ENCODE measurements around the gene GEMIN2.
"Not testable (repeated sequence)": the region's sequence is repeated elsewhere in the genome, so short reads cannot be mapped to it uniquely, and the experiment has no call there.

GEMIN2 gene

DNA sequence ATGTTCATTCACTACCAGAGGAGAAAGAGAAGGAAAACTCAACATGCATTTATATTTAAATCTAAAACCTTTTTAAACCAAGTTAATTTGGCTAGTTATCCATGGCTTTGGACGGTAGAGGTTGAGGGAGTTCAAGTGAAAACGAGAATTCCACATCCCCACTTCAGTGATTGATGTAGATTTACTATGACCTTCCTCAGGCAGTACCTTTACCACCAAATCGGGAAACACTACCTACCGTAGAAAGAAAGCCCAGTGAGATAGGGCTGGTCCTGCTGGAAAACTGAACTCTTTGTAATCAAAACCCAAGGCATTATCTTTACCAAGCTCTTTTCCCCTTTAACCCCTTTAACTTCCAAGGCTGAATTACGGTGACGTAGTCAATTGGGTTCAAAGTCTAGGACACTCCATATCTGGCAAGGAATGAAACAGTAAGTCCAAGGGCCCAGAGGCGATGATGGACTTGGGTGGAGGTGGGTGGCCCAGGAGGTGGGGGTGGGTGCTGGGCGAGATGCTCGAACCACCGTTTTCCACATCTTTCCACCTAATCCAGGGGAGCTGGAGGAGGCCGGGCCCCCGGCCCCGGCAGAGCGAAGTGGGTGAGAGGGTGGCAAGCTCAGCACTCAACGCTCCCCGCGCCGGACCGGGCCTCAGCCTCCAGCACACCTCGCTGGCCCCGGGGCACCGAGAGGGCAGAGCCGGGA, 11.7 kb upstream of the GEMIN2 start:
- DNase-seq (ENCODE audit: insufficient read length, low spot score) (no peak), FAIRE-seq (no peak)
- TF ChIP-seq, protein P1, sequence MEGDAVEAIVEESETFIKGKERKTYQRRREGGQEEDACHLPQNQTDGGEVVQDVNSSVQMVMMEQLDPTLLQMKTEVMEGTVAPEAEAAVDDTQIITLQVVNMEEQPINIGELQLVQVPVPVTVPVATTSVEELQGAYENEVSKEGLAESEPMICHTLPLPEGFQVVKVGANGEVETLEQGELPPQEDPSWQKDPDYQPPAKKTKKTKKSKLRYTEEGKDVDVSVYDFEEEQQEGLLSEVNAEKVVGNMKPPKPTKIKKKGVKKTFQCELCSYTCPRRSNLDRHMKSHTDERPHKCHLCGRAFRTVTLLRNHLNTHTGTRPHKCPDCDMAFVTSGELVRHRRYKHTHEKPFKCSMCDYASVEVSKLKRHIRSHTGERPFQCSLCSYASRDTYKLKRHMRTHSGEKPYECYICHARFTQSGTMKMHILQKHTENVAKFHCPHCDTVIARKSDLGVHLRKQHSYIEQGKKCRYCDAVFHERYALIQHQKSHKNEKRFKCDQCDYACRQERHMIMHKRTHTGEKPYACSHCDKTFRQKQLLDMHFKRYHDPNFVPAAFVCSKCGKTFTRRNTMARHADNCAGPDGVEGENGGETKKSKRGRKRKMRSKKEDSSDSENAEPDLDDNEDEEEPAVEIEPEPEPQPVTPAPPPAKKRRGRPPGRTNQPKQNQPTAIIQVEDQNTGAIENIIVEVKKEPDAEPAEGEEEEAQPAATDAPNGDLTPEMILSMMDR (IDR thresholded peaks at IDR 0.05; ENCODE audit: insufficient read depth, missing control alignments): no peak

DNA sequence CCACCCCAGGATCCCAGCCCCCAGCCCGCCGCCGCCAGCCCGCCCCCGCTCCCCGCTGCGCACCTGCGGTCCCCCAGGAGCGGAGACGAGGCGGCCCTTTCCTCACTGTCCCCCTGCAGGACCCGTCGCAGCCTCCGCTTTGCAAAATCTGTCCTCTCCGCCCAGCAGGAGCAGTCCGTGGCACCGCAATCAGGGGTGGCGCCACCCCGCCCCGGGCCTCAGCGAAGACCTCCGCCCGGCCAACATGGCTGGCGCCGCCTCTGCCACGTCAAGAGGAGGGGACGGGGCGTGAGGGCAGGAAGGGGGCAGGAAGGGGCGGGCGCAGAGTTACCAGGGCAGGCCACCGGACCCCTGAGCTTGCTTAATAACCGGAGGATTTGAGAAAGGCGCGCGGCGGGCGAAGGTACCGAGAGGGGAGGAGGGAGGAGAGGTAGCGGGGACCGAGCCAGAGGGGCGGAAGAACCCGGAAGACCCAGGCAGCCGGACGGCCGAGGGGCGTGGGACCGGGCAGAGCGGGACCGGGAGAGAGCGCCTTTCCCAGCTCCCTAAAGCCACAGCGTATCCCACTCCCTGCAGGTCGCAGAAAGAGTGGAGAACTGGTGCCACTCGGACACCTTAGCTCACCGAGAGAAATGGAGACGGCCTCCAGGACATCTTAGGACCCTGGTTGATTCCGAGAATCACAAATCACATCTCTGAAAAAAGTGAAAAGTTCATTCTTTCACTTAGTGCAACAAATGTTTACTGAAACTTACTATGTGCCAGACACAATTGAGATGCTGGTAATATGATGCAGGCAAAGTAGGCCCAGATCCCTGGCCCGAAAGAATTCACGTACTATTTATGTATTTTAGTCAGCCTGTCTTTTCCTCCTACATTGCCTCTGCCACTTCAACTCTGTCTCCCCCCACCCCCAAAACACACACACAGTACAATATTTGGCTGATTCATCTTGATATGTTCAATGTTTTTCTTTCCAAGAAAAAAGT, 10.9 kb upstream of the GEMIN2 start, which contains the start of gene SEC23A:
Gene SEC23A, minus strand, starts transcription at position 267 of the 989 bp plus-strand sequence. CDS start 7,117 bp downstream, outside the sequence.
- TF ChIP-seq, protein P1 (IDR thresholded peaks at IDR 0.05; ENCODE audit: insufficient read depth, missing control alignments): no peak
- DNase-seq (ENCODE audit: insufficient read length, low spot score) (peak; percentile 62), FAIRE-seq (no peak)

DNA sequence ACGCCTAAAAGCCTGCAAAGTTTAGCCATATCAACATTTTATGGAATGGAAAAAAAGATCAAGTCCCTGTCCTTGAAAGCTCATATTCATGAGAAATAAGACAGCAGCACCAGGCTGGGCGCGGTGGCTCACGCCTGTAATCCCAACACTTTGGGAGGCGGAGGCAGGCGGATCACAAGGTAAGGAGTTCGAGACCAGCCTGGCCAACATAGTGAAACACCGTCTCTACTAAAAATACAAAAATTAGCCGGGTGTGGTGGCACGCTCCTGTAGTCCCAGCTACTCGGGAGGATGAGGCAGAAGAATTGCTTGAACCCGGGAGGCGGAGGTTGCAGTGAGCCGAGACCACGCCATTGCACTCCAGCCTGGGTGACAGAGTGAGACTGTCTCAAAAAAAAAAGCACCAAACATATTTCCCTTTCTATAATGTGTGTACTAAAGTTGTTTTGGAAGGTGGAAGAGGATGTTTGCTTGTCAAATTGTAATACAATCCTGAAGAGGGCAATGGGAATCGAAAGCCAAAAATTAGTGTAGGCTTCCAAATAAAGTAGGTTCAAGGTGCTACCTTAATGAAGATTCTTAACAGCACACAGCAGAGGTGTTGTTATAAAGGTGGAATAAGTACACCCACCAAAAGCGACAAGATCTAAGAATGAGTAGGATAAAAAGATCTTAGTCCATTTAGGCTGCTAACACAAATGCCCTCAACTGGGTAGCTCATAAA, 9.9 kb upstream of the GEMIN2 start:
- not testable (repeated sequence) for DNase-seq (ENCODE audit: insufficient read length, low spot score); FAIRE-seq

DNA sequence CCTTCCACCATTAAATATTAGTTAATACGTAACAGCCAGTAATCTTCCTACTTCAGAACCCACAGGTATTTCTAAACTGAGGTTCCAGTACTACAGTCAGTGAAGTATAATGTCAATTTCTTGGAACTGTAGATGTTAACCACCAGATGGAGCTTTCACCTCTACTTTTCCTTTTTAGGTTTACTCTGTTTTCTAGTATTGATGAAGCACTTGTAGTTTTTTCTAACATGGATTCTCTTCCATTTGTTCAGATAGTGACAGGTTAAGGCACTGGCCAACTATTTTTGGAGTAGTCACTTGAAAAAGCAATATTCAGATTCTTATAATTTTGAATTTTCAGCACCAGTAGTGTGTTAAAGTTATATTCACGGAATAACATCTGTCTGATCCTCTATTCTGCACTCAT, 6.5 kb upstream of the GEMIN2 start:
- TF ChIP-seq, protein P1 (IDR thresholded peaks at IDR 0.05; ENCODE audit: insufficient read depth, missing control alignments): peak; percentile 51
- no peak for FAIRE-seq
- DNase-seq (ENCODE audit: insufficient read length, low spot score): peak; percentile 52

DNA sequence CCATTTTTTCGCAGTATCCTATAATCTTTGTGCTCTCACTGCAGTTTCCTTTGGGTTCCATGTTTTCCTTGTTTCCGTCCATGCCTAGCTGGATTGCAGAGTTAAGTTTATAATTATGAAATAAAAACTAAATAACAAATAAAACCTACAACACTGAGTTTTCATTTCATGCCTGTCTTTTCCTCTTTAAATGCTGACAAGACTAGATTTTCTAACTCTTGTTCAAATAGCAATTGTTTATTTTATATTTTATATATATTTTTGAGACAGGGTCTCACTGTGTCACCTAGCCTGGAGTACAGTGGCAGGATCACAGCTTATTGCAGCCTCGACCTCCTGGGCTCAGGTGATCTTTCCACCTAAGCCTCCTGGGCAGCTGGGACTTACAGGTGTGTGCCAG, 5.3 kb upstream of the GEMIN2 start:
- DNase-seq (ENCODE audit: insufficient read length, low spot score): no peak
- no peak for FAIRE-seq
- TF ChIP-seq, protein P1 (IDR thresholded peaks at IDR 0.05; ENCODE audit: insufficient read depth, missing control alignments): no peak

DNA sequence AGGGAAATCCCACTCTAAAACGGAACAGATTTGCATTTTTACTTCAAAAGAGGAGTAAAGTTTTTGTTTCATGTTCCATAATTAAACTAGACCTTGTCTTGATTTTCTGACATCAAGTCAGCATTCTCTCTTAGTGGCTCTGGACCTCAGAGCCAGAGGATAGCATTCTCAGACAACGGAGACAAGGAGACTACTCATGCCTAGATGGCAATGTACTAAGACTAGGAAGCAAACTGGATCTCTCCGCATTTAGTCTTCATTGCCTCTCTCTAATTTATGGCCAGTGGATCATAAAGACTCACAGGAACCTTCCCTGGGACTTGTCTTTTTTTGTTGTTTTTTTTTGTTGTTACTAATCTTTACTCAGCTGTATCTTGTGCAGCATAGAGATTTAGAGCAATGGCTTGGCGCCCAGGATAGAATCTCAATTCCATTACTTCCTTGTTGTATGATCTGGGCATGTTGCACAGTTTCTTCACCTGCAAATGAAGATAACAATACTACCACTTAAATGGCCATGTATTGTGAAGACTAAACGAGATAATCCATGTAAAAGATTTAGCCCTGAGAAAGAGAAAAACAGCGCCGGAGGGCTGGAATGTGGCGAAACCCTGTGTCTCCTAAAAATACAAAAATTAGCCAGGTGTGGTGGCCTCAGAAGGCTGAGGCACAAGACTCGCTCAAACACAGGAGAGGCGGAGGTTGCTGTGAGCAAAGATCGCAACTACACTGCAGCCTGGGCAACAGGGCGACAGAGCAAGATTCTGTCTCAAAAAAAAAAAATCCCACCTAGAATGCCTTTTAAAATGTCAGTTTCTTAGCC, 4.0 kb upstream of the GEMIN2 start:
- no peak for FAIRE-seq
- TF ChIP-seq, protein P1 (IDR thresholded peaks at IDR 0.05; ENCODE audit: insufficient read depth, missing control alignments): no peak
- DNase-seq (ENCODE audit: insufficient read length, low spot score): no peak

All from D721Med (cell line).